Neural cell (in vitro differentiated cells): ENCODE results near the gene CASP9. TPM values are rescaled to one million over a fixed set of nuclear protein-coding genes. Genes with fewer than 3 reads are reported as not detected.

Experiments
- H2AFZ ChIP-seq: fragments of 200-600, 300-800 bp; sonication (generic), shearing (Covaris generic); 2 replicates; pipeline ENCODE4 v1.6.0; 2014; ENCODE audit warnings: low read depth, mild to moderate bottlenecking, antibody characterized with exemption, low read length, moderate library complexity
- H3F3A ChIP-seq: fragments of 200-600 bp; shearing (Covaris generic); 2 replicates; pipeline ENCODE4 v1.6.1; 2016; ENCODE audit warnings: mild to moderate bottlenecking, moderate library complexity, mixed read lengths, antibody characterized with exemption, low read length; ENCODE audit not compliant: insufficient read depth, poor library complexity, severe bottlenecking
- H3K27ac ChIP-seq: fragments of 200-600, 300-800 bp; sonication (generic), shearing (Covaris generic); 2 replicates; pipeline ENCODE4 v1.5.1; 2014; ENCODE audit warnings: mild to moderate bottlenecking, low read length, moderate library complexity
- H3K27me3 ChIP-seq: fragments of 300-800, 200-600 bp; sonication (generic), shearing (Covaris generic); 2 replicates; pipeline ENCODE4 v1.6.0; 2014; ENCODE audit warnings: mild to moderate bottlenecking, low read depth, low read length, moderate library complexity; ENCODE audit not compliant: insufficient read depth
- H3K36me3 ChIP-seq: fragments of 300-800, 200-600 bp; sonication (generic), shearing (Covaris generic); 2 replicates; pipeline ENCODE4 v1.5.1; 2014; ENCODE audit warnings: mild to moderate bottlenecking, antibody characterized with exemption, low read length, moderate library complexity; ENCODE audit not compliant: insufficient read depth
- H3K4me2 ChIP-seq: fragments of 300-800, 200-600 bp; sonication (generic), shearing (Covaris generic); 2 replicates; pipeline ENCODE4 v1.6.0; 2014; ENCODE audit warnings: mild to moderate bottlenecking, low read length
- H3K4me3 ChIP-seq: fragments of 300-800, 200-600 bp; sonication (generic), shearing (Covaris generic); 2 replicates; pipeline ENCODE4 v1.5.1; 2014; ENCODE audit warnings: mild to moderate bottlenecking, low read length, moderate library complexity
- H3K79me2 ChIP-seq: fragments of 200-600 bp; shearing (Covaris generic); replicated peaks from 2 replicates; pipeline ENCODE4 v1.6.0; 2014; ENCODE audit warnings: mild to moderate bottlenecking, low read length, moderate library complexity; ENCODE audit not compliant: insufficient read depth
- H3K9ac ChIP-seq: fragments of 300-800, 200-600 bp; sonication (generic), shearing (Covaris generic); 2 replicates; pipeline ENCODE4 v1.6.1; 2016; ENCODE audit warnings: mild to moderate bottlenecking, low read length, mixed read lengths
- H3K9me2 ChIP-seq: fragments of 200-600 bp; shearing (Covaris generic); 2 replicates; pipeline ENCODE4 v1.6.1; 2016; ENCODE audit warnings: mild to moderate bottlenecking, low read length, mixed read lengths; ENCODE audit not compliant: insufficient read depth
- H3K9me3 ChIP-seq: fragments of 200-600, 300-800 bp; sonication (generic), shearing (Covaris generic); 2 replicates; pipeline ENCODE4 v1.6.1; 2016; ENCODE audit warnings: mild to moderate bottlenecking, mixed run types, low read length, moderate library complexity, mixed read lengths
- H4K20me1 ChIP-seq: fragments of 200-600 bp; shearing (Covaris generic); 2 replicates; pipeline ENCODE4 v1.6.1; 2016; ENCODE audit warnings: mild to moderate bottlenecking, mixed run types; ENCODE audit not compliant: insufficient read depth
- CTCF ChIP-seq: fragments of 450-650 bp; IDR thresholded peaks from 2 replicates; pipeline ENCODE4 v1.5.1; 2014; ENCODE audit warnings: antibody characterized with exemption, mild to moderate bottlenecking, moderate library complexity; ENCODE audit not compliant: poor library complexity, severe bottlenecking
- EP300 ChIP-seq: fragments of 450-650 bp; conservative IDR thresholded peaks from 2 replicates; pipeline ENCODE4 v1.6.1; 2014; ENCODE audit warnings: antibody characterized with exemption, mild to moderate bottlenecking, moderate library complexity; ENCODE audit not compliant: poor library complexity, severe bottlenecking
- EZH2 ChIP-seq: fragments of 200-600, 300-800 bp; shearing (Covaris generic), sonication (generic); IDR thresholded peaks from 2 replicates; pipeline ENCODE4 v1.6.1; 2014; ENCODE audit warnings: antibody characterized with exemption, low read length, borderline replicate concordance, mild to moderate bottlenecking; ENCODE audit not compliant: insufficient read depth, poor library complexity, severe bottlenecking
- MXI1 ChIP-seq: fragments of 450-650 bp; conservative IDR thresholded peaks from 2 replicates; pipeline ENCODE4 v1.6.1; 2014; ENCODE audit warnings: antibody characterized with exemption, mild to moderate bottlenecking; ENCODE audit not compliant: poor library complexity, severe bottlenecking
- POLR2AphosphoS5 ChIP-seq: IDR thresholded peaks from 2 replicates; pipeline ENCODE4 v1.6.1; 2012
- RAD21 ChIP-seq: fragments of 450-650 bp; conservative IDR thresholded peaks from 2 replicates; pipeline ENCODE4 v1.6.1; 2014; ENCODE audit warnings: antibody characterized with exemption, mild to moderate bottlenecking, moderate library complexity
- REST ChIP-seq: IDR thresholded peaks from 2 replicates; pipeline ENCODE4 v1.6.1; 2012; ENCODE audit warnings: borderline replicate concordance
- SMC3 ChIP-seq: fragments of 450-650 bp; conservative IDR thresholded peaks from 2 replicates; pipeline ENCODE4 v1.6.1; 2014; ENCODE audit warnings: antibody characterized with exemption, mild to moderate bottlenecking, moderate library complexity; ENCODE audit not compliant: poor library complexity
- TAF1 ChIP-seq: IDR thresholded peaks from 2 replicates; pipeline ENCODE4 v1.6.1; 2012; ENCODE audit warnings: low read depth
- polyA plus RNA-seq: library from polyadenylated mRNA; depleted of rRNA; stranded (reverse); fragments of >200 nt; gene quantifications from 2 replicates; pipeline ENCODE4 v1.2.3, GENCODE V29; 2014

CASP9 gene
- polyA plus RNA-seq, 1 donor from 2014 or later = 13.7 TPM

- Histone ChIP-seq H3K4me3 (no peak overlapping the region), H3K36me3 (no peaks in the 10 kb centered on the region), H3K9ac (no peak overlapping the region), H3K4me2 (no peak overlapping the region), H4K20me1 (no peaks in the 10 kb centered on the region), H3K27ac (no peak overlapping the region), H3F3A (no peaks in the 10 kb centered on the region), H3K9me2 (no peaks in the 10 kb centered on the region), H3K79me2 (no peaks in the 10 kb centered on the region), H3K9me3 (no peaks in the 10 kb centered on the region), H2AFZ (no peak overlapping the region), H3K27me3 (no peaks in the 10 kb centered on the region)
- TF ChIP-seq TAF1 = no peak
- TF ChIP-seq MXI1 = no peak
- TF ChIP-seq EZH2 = no peak
- no peak for TF ChIP-seq RAD21
- no peak for TF ChIP-seq SMC3
- no peak for TF ChIP-seq POLR2AphosphoS5
- TF ChIP-seq REST = no peak
- no peak for TF ChIP-seq CTCF
- no peak for TF ChIP-seq EP300
These were observed 33.6 kb upstream of the CASP9 start for GRCh38 chr1:15557594-15557993.

GRCh38 chr1:15557008-15557407, 33.0 kb upstream of the CASP9 start:
- H3K79me2 ChIP-seq = no peaks in the 10 kb centered on the region
- H2AFZ ChIP-seq = no peak overlapping the region
- TF ChIP-seq TAF1 (no peak), SMC3 (no peak), POLR2AphosphoS5 (no peak), CTCF (no peak), REST (no peak), EZH2 (no peak), EP300 (no peak), MXI1 (no peak), RAD21 (no peak)
- H3K9me2 ChIP-seq = no peaks in the 10 kb centered on the region
- H3K9me3 ChIP-seq = no peaks in the 10 kb centered on the region
- no peaks in the 10 kb centered on the region for H3F3A ChIP-seq
- H3K4me2 ChIP-seq = no peak overlapping the region
- no peaks in the 10 kb centered on the region for H3K27me3 ChIP-seq
- no peak overlapping the region for H3K27ac ChIP-seq
- H3K36me3 ChIP-seq = no peaks in the 10 kb centered on the region
- H4K20me1 ChIP-seq = no peaks in the 10 kb centered on the region
- no peak overlapping the region for H3K9ac ChIP-seq
- H3K4me3 ChIP-seq = no peak overlapping the region
